Fibroblast of mammary gland (primary cell): ENCODE results near the gene SLX4IP.

Experiments
- DNase-seq: peaks from one replicate; pipeline ENCODE4 v3.0.0-alpha.2; 2010; ENCODE audit warnings: low read depth
- H3K4me3 ChIP-seq: 2 replicates; pipeline ENCODE4 v1.5.1; 2011; ENCODE audit warnings: low read depth, mild to moderate bottlenecking, low read length, moderate library complexity; ENCODE audit not compliant: control insufficient read depth
- CTCF ChIP-seq: conservative IDR thresholded peaks from 2 replicates; pipeline ENCODE4 v1.5.1; 2011; ENCODE audit warnings: low read depth, low read length, inconsistent platforms; ENCODE audit not compliant: control insufficient read depth, insufficient read depth

SLX4IP gene

GRCh38 chr20:10449270-10449669 lies 14.2 kb downstream of the SLX4IP start:
- no peak overlapping the region for H3K4me3 ChIP-seq
- peak; percentile 39 for DNase-seq
- no peak for TF ChIP-seq CTCF

- no peak for TF ChIP-seq CTCF
- no peak overlapping the region for H3K4me3 ChIP-seq
- no peak for DNase-seq
Measured at GRCh38 chr20:10453241-10453640, 18.1 kb downstream of the SLX4IP start.

- no peak for TF ChIP-seq CTCF
- DNase-seq = no peak
- H3K4me3 ChIP-seq = no peak overlapping the region
Measured at GRCh38 chr20:10454151-10454750, 19.1 kb downstream of the SLX4IP start.

- no peak for DNase-seq
- H3K4me3 ChIP-seq = no peak overlapping the region
- TF ChIP-seq CTCF = no peak
Measured at GRCh38 chr20:10461495-10461894, 26.4 kb downstream of the SLX4IP start.

- H3K4me3 ChIP-seq = no peak overlapping the region
- TF ChIP-seq CTCF = no peak
- DNase-seq = no peak
Measured at GRCh38 chr20:10462516-10462915, 27.4 kb downstream of the SLX4IP start.

GRCh38 chr20:10463622-10464021 lies 28.5 kb downstream of the SLX4IP start:
- no peak overlapping the region for H3K4me3 ChIP-seq
- no peak for TF ChIP-seq CTCF
- DNase-seq = peak; percentile 21

- TF ChIP-seq CTCF = no peak
- DNase-seq = no peak
- no peak overlapping the region for H3K4me3 ChIP-seq
Measured at GRCh38 chr20:10465135-10465534, 30.0 kb downstream of the SLX4IP start.
